ENCODE measurements around the gene SYT1. TPM values are rescaled to one million over a fixed set of nuclear protein-coding genes. Genes with fewer than 3 reads are reported as not detected.

Gene SYT1
- total and polyA plus RNA-seq, 7 donors, result 2.8 to 20.0 (median 10.6) TPM; not detected in 1

- TF ChIP-seq POLR2A (IDR thresholded peaks at IDR 0.05) (no peak), POLR2AphosphoS5 (IDR thresholded peaks at IDR 0.05) (no peak), CTCF (IDR thresholded peaks at IDR 0.05) (no peak), EP300 (IDR thresholded peaks at IDR 0.05) (no peak)
- H3K27ac ChIP-seq, result no peak overlapping the region
- no peak for DNase-seq
- H3K4me3 ChIP-seq, result no peak overlapping the region
- H3K36me3 ChIP-seq, result no peaks in the 10 kb centered on the region
- WGBS, 2 donors, result 86 to 88% methylated on average over 6 of the region's 6 CpGs
- peaks cover 0 to 8% (median 2%) of the 10 kb centered on the region in 4 donors for H3K4me1 ChIP-seq
- intact Hi-C loops (cut with DNase I), result loop anchor here (10.0 kb wide), 1 partner anchor 1190 kb away; no protein-coding TSS in a partner anchor
- H3K9me3 ChIP-seq, result no peaks in the 10 kb centered on the region
- no peaks in the 10 kb centered on the region for H3K27me3 ChIP-seq
Measured at GRCh38 chr12:79375050-79375449, 510.5 kb downstream of the SYT1 start.

GRCh38 chr12:79378496-79378895 lies 513.9 kb downstream of the SYT1 start:
- H3K4me1 ChIP-seq, result peaks cover 0 to 8% (median 2%) of the 10 kb centered on the region in 4 donors
- H3K36me3 ChIP-seq, result no peaks in the 10 kb centered on the region
- no peak overlapping the region for H3K4me3 ChIP-seq
- WGBS, 2 donors, result 74 to 83% methylated on average over 1 of the region's 1 CpG
- H3K27me3 ChIP-seq, result no peaks in the 10 kb centered on the region
- TF ChIP-seq POLR2AphosphoS5 (IDR thresholded peaks at IDR 0.05), result no peak
- no peak overlapping the region for H3K27ac ChIP-seq
- intact Hi-C loops (cut with DNase I), result loop anchor here (10.0 kb wide), 1 partner anchor 1194 kb away; no protein-coding TSS in a partner anchor
- no peak for DNase-seq
- H3K9me3 ChIP-seq, result no peaks in the 10 kb centered on the region

GRCh38 chr12:79380402-79380801 lies 515.8 kb downstream of the SYT1 start:
- Histone ChIP-seq H3K27me3 (no peaks in the 10 kb centered on the region), H3K36me3 (no peaks in the 10 kb centered on the region), H3K4me3 (no peak overlapping the region), H3K27ac (no peak overlapping the region), H3K4me1 (peaks cover 0 to 8% (median 2%) of the 10 kb centered on the region in 4 donors), H3K9me3 (no peaks in the 10 kb centered on the region)
- DNase-seq, result no peak
- WGBS, 2 donors, result 88 to 90% methylated on average over 2 of the region's 2 CpGs
- TF ChIP-seq CTCF (IDR thresholded peaks at IDR 0.05), result no peak
- TF ChIP-seq EP300 (IDR thresholded peaks at IDR 0.05), result no peak
- no peak for TF ChIP-seq POLR2AphosphoS5 (IDR thresholded peaks at IDR 0.05)
- no peak for TF ChIP-seq POLR2A (IDR thresholded peaks at IDR 0.05)
- intact Hi-C loops (cut with DNase I), result no loop called here

- no peak for DNase-seq
- intact Hi-C loops (cut with DNase I), result no loop called here
- 61 to 69% methylated on average over 11 of the region's 11 CpGs for WGBS, 2 donors
- TF ChIP-seq EP300 (IDR thresholded peaks at IDR 0.05) (no peak), POLR2A (IDR thresholded peaks at IDR 0.05) (no peak)
- peaks cover 0 to 8% (median 2%) of the 10 kb centered on the region in 4 donors for H3K4me1 ChIP-seq
- no peaks in the 10 kb centered on the region for H3K36me3 ChIP-seq
- H3K4me3 ChIP-seq, result no peak overlapping the region
- no peak overlapping the region for H3K27ac ChIP-seq
- H3K27me3 ChIP-seq, result no peaks in the 10 kb centered on the region
- H3K9me3 ChIP-seq, result no peaks in the 10 kb centered on the region
Measured at GRCh38 chr12:79381248-79382208, 517.0 kb downstream of the SYT1 start.

GRCh38 chr12:79384551-79384950 lies 520.0 kb downstream of the SYT1 start:
- no peak for DNase-seq
- H3K27me3 ChIP-seq, result no peaks in the 10 kb centered on the region
- H3K9me3 ChIP-seq, result no peaks in the 10 kb centered on the region
- H3K27ac ChIP-seq, result no peak overlapping the region
- H3K4me1 ChIP-seq, result no peaks in the 10 kb centered on the region
- TF ChIP-seq POLR2A (IDR thresholded peaks at IDR 0.05) (no peak), CTCF (IDR thresholded peaks at IDR 0.05) (no peak), POLR2AphosphoS5 (IDR thresholded peaks at IDR 0.05) (no peak), EP300 (IDR thresholded peaks at IDR 0.05) (no peak)
- no peaks in the 10 kb centered on the region for H3K36me3 ChIP-seq
- 73 to 81% methylated on average over 4 of the region's 4 CpGs for WGBS, 2 donors
- no peak overlapping the region for H3K4me3 ChIP-seq
- intact Hi-C loops (cut with DNase I), result no loop called here

Measured in sigmoid colon (tissue), 7 donors.